ENCODE results near the gene RAD51B.
"Not testable (repeated sequence)": the region's sequence is repeated elsewhere in the genome, so short reads cannot be mapped to it uniquely, and the experiment has no call there.

RAD51B gene

GRCh38 chr14:68020999-68021663 lies 201.6 kb downstream of the RAD51B start:
- TF ChIP-seq CTCF (IDR thresholded peaks at IDR 0.05; ENCODE audit: low read depth, low read length), result no peak
- H3K4me3 ChIP-seq (ENCODE audit: low read depth, low read length), result no peak overlapping the region

GRCh38 chr14:68027276-68027675 lies 207.7 kb downstream of the RAD51B start:
- TF ChIP-seq CTCF (IDR thresholded peaks at IDR 0.05; ENCODE audit: low read depth, low read length), result no peak
- H3K4me3 ChIP-seq (ENCODE audit: low read depth, low read length), result no peak overlapping the region

- TF ChIP-seq CTCF (IDR thresholded peaks at IDR 0.05; ENCODE audit: low read depth, low read length), result no peak
Measured at GRCh38 chr14:68028075-68028474, 208.5 kb downstream of the RAD51B start.

GRCh38 chr14:68031011-68031410 lies 211.4 kb downstream of the RAD51B start:
- H3K4me3 ChIP-seq (ENCODE audit: low read depth, low read length), result not testable (repeated sequence)

More at GRCh38 chr14:68028075-68028474, 208.5 kb downstream of the RAD51B start:
- no peak overlapping the region for H3K4me3 ChIP-seq (ENCODE audit: low read depth, low read length)

- no peak for TF ChIP-seq CTCF (IDR thresholded peaks at IDR 0.05; ENCODE audit: low read depth, low read length)
- no peak overlapping the region for H3K4me3 ChIP-seq (ENCODE audit: low read depth, low read length)
Measured at GRCh38 chr14:68032154-68032553, 212.6 kb downstream of the RAD51B start.

- no peak for TF ChIP-seq CTCF (IDR thresholded peaks at IDR 0.05; ENCODE audit: low read depth, low read length)
- no peak overlapping the region for H3K4me3 ChIP-seq (ENCODE audit: low read depth, low read length)
Measured at GRCh38 chr14:68033336-68033932, 213.9 kb downstream of the RAD51B start.

GRCh38 chr14:68034896-68035295 lies 215.3 kb downstream of the RAD51B start:
- TF ChIP-seq CTCF (IDR thresholded peaks at IDR 0.05; ENCODE audit: low read depth, low read length), result no peak
- no peak overlapping the region for H3K4me3 ChIP-seq (ENCODE audit: low read depth, low read length)
